GM23338 (cell line): ENCODE measurements around the gene PLA2G2A.

ENCODE experiments used
- CREB1 ChIP-seq: fragments of 250-450 bp; sonication (Bioruptor Pico); IDR thresholded peaks from 2 replicates; pipeline ENCODE4 v1.5.0; 2020; ENCODE audit warnings: low read depth, mild to moderate bottlenecking, moderate library complexity
- EZH2 ChIP-seq: fragments of 200-600 bp; sonication (generic); IDR thresholded peaks from one replicate; pipeline ENCODE4 v1.8.0; 2017; ENCODE audit warnings: antibody characterized with exemption, mild to moderate bottlenecking, low read depth; ENCODE audit not compliant: unreplicated experiment
- EZH2phosphoT487 ChIP-seq: fragments of 200-600 bp; sonication (generic); IDR thresholded peaks from one replicate; pipeline ENCODE4 v1.8.1; 2018; ENCODE audit warnings: antibody characterized with exemption; ENCODE audit not compliant: unreplicated experiment
- POLR2AphosphoS5 ChIP-seq: IDR thresholded peaks from 2 replicates; pipeline ENCODE4 v1.6.1; 2016; ENCODE audit warnings: antibody characterized with exemption, low read depth
- TF ChIP-seq, protein P1 (sequence below), 2 experiments: fragments of 200-600 bp in 1 of 2; sonication (generic) in 1 of 2; conservative IDR thresholded peaks; 2 replicates each; pipeline versions ENCODE4 v1.5.1 to v1.6.1; 2016 to 2017; ENCODE audit warnings: antibody characterized with exemption in 2 of 2, low read depth in 2 of 2, mild to moderate bottlenecking in 2 of 2, moderate library complexity in 1 of 2
- TF ChIP-seq, protein P2 (sequence below): IDR thresholded peaks from one replicate; pipeline ENCODE4 v1.6.1; 2018; ENCODE audit warnings: antibody characterized with exemption; ENCODE audit not compliant: unreplicated experiment

DNA sequence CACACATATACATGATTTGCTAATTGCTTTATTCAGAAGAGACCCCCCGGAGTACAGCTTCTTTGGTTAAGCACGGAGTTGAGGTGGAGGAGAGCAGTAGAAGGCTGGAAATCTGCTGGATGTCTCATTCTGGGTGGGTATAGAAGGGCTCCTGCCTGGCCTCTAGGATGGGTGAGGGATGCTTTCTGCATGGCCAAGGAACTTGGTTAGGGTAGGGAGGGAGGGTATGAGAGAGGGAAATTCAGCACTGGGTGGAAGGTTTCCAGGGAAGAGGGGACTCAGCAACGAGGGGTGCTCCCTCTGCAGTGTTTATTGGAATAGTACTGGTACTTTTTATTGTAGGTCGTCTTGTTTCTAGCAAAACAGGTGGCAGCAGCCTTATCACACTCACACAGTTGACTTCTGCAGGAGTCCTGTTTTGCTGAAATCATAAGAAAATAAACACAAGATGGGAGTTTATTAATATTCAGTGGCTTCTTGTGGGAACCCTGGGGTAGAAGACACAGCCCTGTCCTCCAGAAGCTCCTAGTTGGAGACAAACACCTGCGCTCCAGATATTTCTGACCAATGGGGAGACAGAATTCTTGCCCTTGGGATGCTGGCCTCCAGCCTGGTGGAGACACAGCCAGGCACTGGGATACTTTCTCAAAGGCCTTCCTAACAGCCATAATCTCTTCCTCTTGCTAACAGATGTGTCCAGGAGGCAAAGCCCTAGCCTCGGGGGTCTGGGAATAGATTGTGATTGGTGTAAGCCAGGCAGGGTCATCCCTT lies 3.8 kb downstream of the PLA2G2A start:
- TF ChIP-seq EZH2 (no peak), POLR2AphosphoS5 (no peak), CREB1 (no peak), EZH2phosphoT487 (no peak)
- TF ChIP-seq, protein P1, sequence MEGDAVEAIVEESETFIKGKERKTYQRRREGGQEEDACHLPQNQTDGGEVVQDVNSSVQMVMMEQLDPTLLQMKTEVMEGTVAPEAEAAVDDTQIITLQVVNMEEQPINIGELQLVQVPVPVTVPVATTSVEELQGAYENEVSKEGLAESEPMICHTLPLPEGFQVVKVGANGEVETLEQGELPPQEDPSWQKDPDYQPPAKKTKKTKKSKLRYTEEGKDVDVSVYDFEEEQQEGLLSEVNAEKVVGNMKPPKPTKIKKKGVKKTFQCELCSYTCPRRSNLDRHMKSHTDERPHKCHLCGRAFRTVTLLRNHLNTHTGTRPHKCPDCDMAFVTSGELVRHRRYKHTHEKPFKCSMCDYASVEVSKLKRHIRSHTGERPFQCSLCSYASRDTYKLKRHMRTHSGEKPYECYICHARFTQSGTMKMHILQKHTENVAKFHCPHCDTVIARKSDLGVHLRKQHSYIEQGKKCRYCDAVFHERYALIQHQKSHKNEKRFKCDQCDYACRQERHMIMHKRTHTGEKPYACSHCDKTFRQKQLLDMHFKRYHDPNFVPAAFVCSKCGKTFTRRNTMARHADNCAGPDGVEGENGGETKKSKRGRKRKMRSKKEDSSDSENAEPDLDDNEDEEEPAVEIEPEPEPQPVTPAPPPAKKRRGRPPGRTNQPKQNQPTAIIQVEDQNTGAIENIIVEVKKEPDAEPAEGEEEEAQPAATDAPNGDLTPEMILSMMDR (conservative IDR thresholded peaks at IDR 0.05; ENCODE audit: low read depth in 2 of 2), result no peak
- TF ChIP-seq, protein P2, sequence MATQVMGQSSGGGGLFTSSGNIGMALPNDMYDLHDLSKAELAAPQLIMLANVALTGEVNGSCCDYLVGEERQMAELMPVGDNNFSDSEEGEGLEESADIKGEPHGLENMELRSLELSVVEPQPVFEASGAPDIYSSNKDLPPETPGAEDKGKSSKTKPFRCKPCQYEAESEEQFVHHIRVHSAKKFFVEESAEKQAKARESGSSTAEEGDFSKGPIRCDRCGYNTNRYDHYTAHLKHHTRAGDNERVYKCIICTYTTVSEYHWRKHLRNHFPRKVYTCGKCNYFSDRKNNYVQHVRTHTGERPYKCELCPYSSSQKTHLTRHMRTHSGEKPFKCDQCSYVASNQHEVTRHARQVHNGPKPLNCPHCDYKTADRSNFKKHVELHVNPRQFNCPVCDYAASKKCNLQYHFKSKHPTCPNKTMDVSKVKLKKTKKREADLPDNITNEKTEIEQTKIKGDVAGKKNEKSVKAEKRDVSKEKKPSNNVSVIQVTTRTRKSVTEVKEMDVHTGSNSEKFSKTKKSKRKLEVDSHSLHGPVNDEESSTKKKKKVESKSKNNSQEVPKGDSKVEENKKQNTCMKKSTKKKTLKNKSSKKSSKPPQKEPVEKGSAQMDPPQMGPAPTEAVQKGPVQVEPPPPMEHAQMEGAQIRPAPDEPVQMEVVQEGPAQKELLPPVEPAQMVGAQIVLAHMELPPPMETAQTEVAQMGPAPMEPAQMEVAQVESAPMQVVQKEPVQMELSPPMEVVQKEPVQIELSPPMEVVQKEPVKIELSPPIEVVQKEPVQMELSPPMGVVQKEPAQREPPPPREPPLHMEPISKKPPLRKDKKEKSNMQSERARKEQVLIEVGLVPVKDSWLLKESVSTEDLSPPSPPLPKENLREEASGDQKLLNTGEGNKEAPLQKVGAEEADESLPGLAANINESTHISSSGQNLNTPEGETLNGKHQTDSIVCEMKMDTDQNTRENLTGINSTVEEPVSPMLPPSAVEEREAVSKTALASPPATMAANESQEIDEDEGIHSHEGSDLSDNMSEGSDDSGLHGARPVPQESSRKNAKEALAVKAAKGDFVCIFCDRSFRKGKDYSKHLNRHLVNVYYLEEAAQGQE, result no peak
